Fibroblast of gingiva (primary cell): Measurements from ENCODE around the gene PRUNE1.

ENCODE experiments used
- DNase-seq: peaks from one replicate; pipeline ENCODE4 v3.0.0-alpha.2; 2011; ENCODE audit warnings: low read depth

PRUNE1 gene

GRCh38 chr1:151051356-151052009, 43.2 kb downstream of the PRUNE1 start:
- no peak for DNase-seq

GRCh38 chr1:151054971-151055547, 46.8 kb downstream of the PRUNE1 start:
- DNase-seq = no peak

DNA sequence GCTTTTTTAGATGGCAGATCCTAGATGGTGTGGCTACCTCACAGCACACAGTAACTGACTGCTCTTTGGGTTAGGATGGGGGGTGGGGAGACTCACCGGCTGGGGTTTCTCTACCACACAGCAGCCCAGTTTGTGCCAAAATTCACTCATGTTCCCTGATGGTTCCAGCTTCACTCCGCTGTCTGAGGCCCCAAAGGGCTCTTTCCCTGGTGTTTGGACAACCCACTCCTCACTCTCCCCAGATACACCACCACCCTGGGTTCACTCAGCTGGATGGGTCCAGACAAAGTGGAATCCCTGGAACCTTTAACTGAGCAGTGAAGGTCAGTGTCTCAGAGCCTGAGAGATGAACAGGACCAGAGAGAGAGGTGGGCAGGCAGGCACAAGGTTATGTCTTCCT, 47.3 kb downstream of the PRUNE1 start:
- DNase-seq = no peak

GRCh38 chr1:151056149-151056548, 47.9 kb downstream of the PRUNE1 start:
- no peak for DNase-seq

DNA sequence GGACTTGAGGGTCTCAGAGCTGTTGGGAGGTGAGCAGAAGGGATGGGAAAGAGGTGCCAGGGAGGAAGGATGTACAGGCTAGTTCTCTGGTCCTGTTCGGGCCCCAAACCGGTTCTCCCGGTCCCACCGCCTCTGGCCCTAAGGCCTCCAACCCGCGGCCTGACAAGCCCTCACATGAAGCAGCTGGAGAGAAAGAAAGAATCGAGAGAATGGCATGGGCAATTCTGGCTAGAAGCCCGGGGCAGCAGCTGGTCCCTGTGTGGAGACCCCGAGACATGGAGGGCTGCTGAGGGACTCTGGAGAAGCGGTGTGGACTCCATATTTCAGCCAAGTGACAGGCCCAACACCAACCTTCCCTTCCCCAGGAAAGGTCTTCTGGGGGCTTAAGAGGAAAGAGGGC, 50.4 kb downstream of the PRUNE1 start:
- peak; percentile 5 for DNase-seq

GRCh38 chr1:151059109-151060006, 51.1 kb downstream of the PRUNE1 start, which contains the start of gene CDC42SE1:
CDC42SE1 (minus strand) TSS chr1:151059622; CDS start chr1:151055730, 3,892 bp downstream.
- DNase-seq = peak; percentile 70

- DNase-seq = peak; percentile 19
These were observed 51.9 kb downstream of the PRUNE1 start, which contains the start of gene MLLT11 for GRCh38 chr1:151060007-151060656. MLLT11 (plus strand) TSS chr1:151060397; CDS start chr1:151067225, 6,828 bp downstream.

DNA sequence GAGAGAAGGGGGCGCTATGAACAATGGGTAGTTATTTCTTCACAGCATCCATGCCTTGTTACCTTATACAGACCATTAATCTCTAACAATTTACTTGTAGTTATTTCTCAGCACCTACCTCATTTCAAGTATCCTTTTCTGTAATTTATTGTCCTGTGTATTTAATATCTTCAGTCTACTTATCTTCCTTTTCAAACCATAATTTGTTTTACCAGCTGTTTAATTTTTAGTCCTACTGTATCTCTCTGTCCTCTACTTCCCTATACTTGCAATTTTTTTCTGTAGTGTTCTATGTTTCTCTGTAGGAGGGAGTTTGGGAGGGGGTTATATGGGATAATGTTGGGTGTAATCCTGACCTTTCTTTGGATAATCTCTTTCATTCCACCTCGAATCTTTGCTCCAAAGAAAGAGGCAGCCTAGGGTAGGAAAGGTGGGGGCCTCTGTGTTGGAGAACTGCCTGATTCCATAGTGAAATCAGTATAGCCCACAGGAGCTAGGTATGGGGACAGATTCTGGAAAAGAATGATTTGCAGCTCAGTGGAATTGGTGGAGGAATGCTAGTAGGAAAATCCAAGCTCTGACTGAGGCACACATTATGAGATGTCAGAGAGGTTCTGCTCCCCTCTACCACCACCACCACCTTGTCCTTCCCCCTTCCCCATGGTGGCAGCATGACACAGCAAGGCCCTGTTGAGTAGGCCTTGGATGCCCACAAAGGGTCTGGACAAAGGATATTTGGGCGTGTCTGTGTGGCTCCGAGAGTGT, 52.6 kb downstream of the PRUNE1 start:
- DNase-seq = no peak

- no peak for DNase-seq
These were observed 53.5 kb downstream of the PRUNE1 start for GRCh38 chr1:151061704-151062103.

- DNase-seq = peak; percentile 43
These were observed 54.6 kb downstream of the PRUNE1 start for GRCh38 chr1:151062741-151063371.

- no peak for DNase-seq
These were observed 56.9 kb downstream of the PRUNE1 start for GRCh38 chr1:151065089-151065645.

- no peak for DNase-seq
These were observed 58.9 kb downstream of the PRUNE1 start for GRCh38 chr1:151067185-151067584.

DNA sequence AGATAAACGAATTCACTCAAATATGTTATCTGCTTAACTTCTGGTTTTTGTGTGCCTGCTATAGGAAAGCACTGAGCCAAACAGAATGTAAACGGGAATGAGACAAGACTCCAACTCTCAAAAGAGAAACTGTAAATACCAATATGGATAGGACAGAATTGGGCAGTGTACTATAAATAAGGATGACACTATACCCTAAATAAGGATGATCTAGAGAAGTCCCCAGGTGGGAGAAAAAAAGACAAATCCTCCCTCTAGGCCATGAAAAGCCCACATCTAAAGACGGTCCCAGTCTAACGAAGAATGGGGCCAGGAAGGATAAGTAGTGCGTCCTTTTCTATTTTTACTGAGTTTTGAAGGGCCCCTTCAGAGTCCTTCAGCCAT, 60.8 kb downstream of the PRUNE1 start:
- DNase-seq = no peak

DNA sequence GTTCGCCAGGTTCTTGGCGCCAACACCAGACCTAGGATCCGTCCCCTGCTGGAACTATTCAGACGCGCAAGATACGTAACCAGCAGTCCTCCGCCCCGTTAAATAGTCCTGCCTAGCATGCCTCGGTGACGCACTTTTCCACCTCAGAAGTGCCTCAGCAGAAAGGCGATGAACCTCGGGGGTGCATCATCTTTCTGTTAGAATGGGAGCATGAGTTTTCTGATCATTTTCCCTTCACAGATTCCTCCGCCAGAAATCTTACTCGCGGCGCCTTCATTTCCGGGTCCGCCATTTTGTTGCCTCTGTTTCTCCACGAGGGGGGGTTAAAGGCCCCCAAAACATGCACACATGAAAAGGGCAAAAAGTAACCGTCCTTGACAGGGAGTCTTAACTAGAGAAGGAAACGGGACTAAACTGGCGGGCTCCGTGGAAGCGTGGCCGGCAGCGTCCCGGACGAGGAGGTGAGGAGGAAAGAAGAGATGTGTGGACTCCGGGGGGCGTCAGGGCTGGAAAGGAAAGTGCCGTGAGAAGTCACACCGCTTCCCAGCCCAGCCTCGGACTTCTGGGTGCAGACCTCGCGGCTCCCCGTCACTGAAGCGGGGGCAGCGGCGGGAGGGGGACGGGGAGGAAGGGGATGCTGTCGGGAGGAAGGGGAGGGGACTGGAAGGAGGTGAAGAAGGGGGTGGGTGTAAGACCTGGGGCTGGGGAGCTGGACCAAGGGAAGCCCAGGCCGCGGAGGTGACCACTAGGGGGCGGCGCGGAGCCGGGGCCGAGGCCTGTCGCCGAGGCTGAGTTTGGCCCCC, 62.4 kb downstream of the PRUNE1 start, which contains the start of gene GABPB2:
GABPB2 (plus strand) TSS at position 288 of the 803 bp plus-strand sequence. CDS start 17,429 bp downstream, outside the sequence.
- peak; percentile 99 for DNase-seq

- DNase-seq = no peak
These were observed 64.0 kb downstream of the PRUNE1 start for GRCh38 chr1:151072224-151072623.
